B cell (primary cell): ENCODE results near the gene ZNF385A. TPM values are rescaled to one million over a fixed set of nuclear protein-coding genes. Genes with fewer than 3 reads are reported as not detected.
A peak's percentile ranks its signal among the peaks of the same experiment; 100 is the strongest.

ENCODE experiments used
- ATAC-seq: fragments of 200-7000 bp; cut with Tn5 transposase; one replicate; pipeline ENCODE4 v1.10.0; 2021; ENCODE audit warnings: low read depth, mild to moderate bottlenecking, moderate number of reproducible peaks, moderate library complexity
- CTCF ChIA-PET: fragments of 350-600 bp; sonication (Branson Sonifier 250); formaldehyde crosslinking; loops from one replicate; lab custom pipeline; 2021; ENCODE audit warnings: antibody characterized with exemption, inconsistent platforms; lab: Charles Lee
- POLR2A ChIA-PET: fragments of 350-600 bp; sonication (Branson Sonifier 250); formaldehyde crosslinking; loops from one replicate; lab custom pipeline; 2021; ENCODE audit warnings: antibody characterized with exemption; lab: Charles Lee
- DNase-seq: peaks from one replicate; pipeline ENCODE4 v3.0.0; 2013
- H2AFZ ChIP-seq: 2 replicates; pipeline ENCODE4 v1.6.1; 2012; ENCODE audit warnings: mild to moderate bottlenecking, low read depth, low read length; ENCODE audit not compliant: insufficient read depth, poor library complexity, severe bottlenecking
- H3K27ac ChIP-seq, 2 donors: 1 replicate in 1 of 2; 2 replicates in 1 of 2; pipeline ENCODE4 v1.5.1; 2012 to 2013; ENCODE audit warnings: low read length in 2 of 2, mild to moderate bottlenecking in 2 of 2, moderate library complexity in 1 of 2
- H3K27me3 ChIP-seq, 4 experiments: fragments of 200-600 bp in 1 of 4; sonication (generic) in 1 of 4; replicated peaks in 1 of 4; 1 replicate in 2 of 4; 2 replicates in 2 of 4; pipeline versions ENCODE4 v1.6.1 to v1.7.0; 2013 to 2016; ENCODE audit warnings: low read length in 3 of 4, mild to moderate bottlenecking in 2 of 4, mixed read lengths in 1 of 4, moderate library complexity in 1 of 4; ENCODE audit not compliant: insufficient read depth in 4 of 4, control insufficient read depth in 3 of 4; ENCODE audit errors: control extremely low read depth in 1 of 4
- H3K36me3 ChIP-seq, 2 experiments: replicated peaks in 1 of 2; 1 replicate in 1 of 2; 2 replicates in 1 of 2; pipeline versions ENCODE4 v1.6.1 to v1.7.1; 2013; ENCODE audit warnings: low read length in 1 of 2; ENCODE audit not compliant: insufficient read depth in 2 of 2, control insufficient read depth in 1 of 2; ENCODE audit errors: control extremely low read depth in 1 of 2, extremely low read depth in 1 of 2
- H3K4me1 ChIP-seq, 2 donors: fragments of 200-600 bp in 1 of 2; sonication (generic) in 1 of 2; 1 replicate in 1 of 2; 2 replicates in 1 of 2; pipeline versions ENCODE4 v1.5.1 to v1.6.1; 2013 to 2017; ENCODE audit warnings: low read length in 2 of 2; ENCODE audit not compliant: control insufficient read depth in 2 of 2, insufficient read depth in 2 of 2
- H3K4me2 ChIP-seq: replicated peaks from 2 replicates; pipeline ENCODE3; 2012; ENCODE audit warnings: mild to moderate bottlenecking, low read depth, low read length; ENCODE audit not compliant: poor library complexity, severe bottlenecking
- H3K4me3 ChIP-seq, 5 experiments: fragments of 200-600 bp in 1 of 5; sonication (generic) in 1 of 5; 1 replicate in 3 of 5; 2 replicates in 2 of 5; pipeline versions ENCODE4 v1.5.1 to v1.7.0; 2011 to 2016; ENCODE audit warnings: low read length in 4 of 5, mild to moderate bottlenecking in 4 of 5, low read depth in 2 of 5, control low read depth in 1 of 5, moderate library complexity in 1 of 5; ENCODE audit not compliant: insufficient read depth in 1 of 5; ENCODE audit errors: control extremely low read depth in 1 of 5, extremely low read depth in 1 of 5
- H3K79me2 ChIP-seq: fragments of 200-600 bp; sonication (generic); one replicate; pipeline ENCODE4 v1.6.0; 2016; ENCODE audit warnings: low read length; ENCODE audit not compliant: control insufficient read depth, insufficient read depth
- H3K9ac ChIP-seq: fragments of 200-600 bp; sonication (generic); 2 replicates; pipeline ENCODE4 v1.6.1; 2017; ENCODE audit warnings: mild to moderate bottlenecking, low read length, moderate library complexity
- H3K9me3 ChIP-seq, 3 donors: one replicate each; pipeline versions ENCODE4 v1.6.1 to v1.7.1; 2013; ENCODE audit warnings: low read length in 2 of 3; ENCODE audit not compliant: control insufficient read depth in 2 of 3, insufficient read depth in 1 of 3; ENCODE audit errors: control extremely low read depth in 1 of 3
- H4K20me1 ChIP-seq: 2 replicates; pipeline ENCODE4 v1.6.0; 2012; ENCODE audit warnings: mild to moderate bottlenecking, low read length; ENCODE audit not compliant: insufficient read depth, control insufficient read depth, poor library complexity, severe bottlenecking
- H3K27ac Mint-ChIP-seq: one replicate; pipeline ENCODE4 v1.8.0; 2021; ENCODE audit warnings: mixed read lengths
- H3K27me3 Mint-ChIP-seq: one replicate; pipeline ENCODE4 v1.8.0; 2021; ENCODE audit warnings: mixed read lengths
- H3K4me1 Mint-ChIP-seq: one replicate; pipeline ENCODE4 v1.8.0; 2021; ENCODE audit warnings: mixed read lengths
- H3K4me3 Mint-ChIP-seq: one replicate; pipeline ENCODE4 v1.8.0; 2021; ENCODE audit warnings: mixed read lengths
- H3K9me3 Mint-ChIP-seq: one replicate; pipeline ENCODE4 v1.8.0; 2022; ENCODE audit warnings: mixed read lengths; ENCODE audit not compliant: insufficient read depth
- EZH2 ChIP-seq: IDR thresholded peaks from 2 replicates; pipeline ENCODE4 v1.6.1; 2012; ENCODE audit warnings: borderline replicate concordance, low read depth, mild to moderate bottlenecking, moderate library complexity, low read length; ENCODE audit not compliant: insufficient read depth, poor library complexity, severe bottlenecking
- WGBS: methylation state at CpG from one replicate; pipeline ENCODE4 v1.1.5; 2013; ENCODE audit warnings: missing lambda C conversion rate; ENCODE audit not compliant: insufficient coverage; 5-methylcytosine and 5-hydroxymethylcytosine counted together
- intact Hi-C: fragments of 100-400 bp; cut with micrococcal nuclease; formaldehyde crosslinking; loops from one replicate; pipeline ENCODE4 v1.10.0; 2022
- polyA plus RNA-seq: library from polyadenylated mRNA; depleted of rRNA; stranded (reverse); fragments of >200 nt; gene quantifications from 2 replicates; pipeline ENCODE4 v1.2.3, GENCODE V29; 2012
- total RNA-seq, 2 donors: library from RNA; stranded (reverse); fragments of 120-200 nt in 1 of 2; gene quantifications; 1 replicate in 1 of 2; 2 replicates in 1 of 2; pipeline versions ENCODE4 v1.2.3 to v1.2.4, GENCODE V29; 2013 to 2022
- TF ChIP-seq, protein P1 (sequence below): fragments of 200-600 bp; IDR thresholded peaks from one replicate; pipeline ENCODE4 v1.8.0; 2022; ENCODE audit warnings: antibody characterized with exemption, mild to moderate bottlenecking

ZNF385A gene
- total and polyA plus RNA-seq, 2 donors (not counting 1 experiment from before 2014, with no cell fraction given), result 4.9 to 5.1 TPM

GRCh38 chr12:54404061-54405004, 19.8 kb upstream of the ZNF385A start:
- no peak overlapping the region for H2AFZ ChIP-seq
- no peak overlapping the region for H3K4me3 ChIP-seq
- peaks cover 0 to 8% of the 10 kb centered on the region in 2 experiments for H3K36me3 ChIP-seq
- peak; percentile 73 for ATAC-seq
- H3K4me1 Mint-ChIP-seq, result peaks cover 9% of the 10 kb centered on the region
- POLR2A ChIA-PET, result interaction anchor here (1.0 kb wide), 1 partner anchor 25 kb away, joined by 3 read pairs; no protein-coding TSS in a partner anchor
- H3K9me3 Mint-ChIP-seq, result no peaks in the 10 kb centered on the region
- H3K4me1 ChIP-seq, result peaks cover 4 to 12% of the 10 kb centered on the region in 2 donors
- no peak overlapping the region for H3K27ac Mint-ChIP-seq
- no peaks in the 10 kb centered on the region for H3K9me3 ChIP-seq
- H3K27me3 ChIP-seq, result no peaks in the 10 kb centered on the region
- H3K79me2 ChIP-seq, result no peaks in the 10 kb centered on the region
- no peak overlapping the region for H3K4me3 Mint-ChIP-seq
- no peak overlapping the region for H3K9ac ChIP-seq
- 72% methylated on average over 6 of the region's 11 CpGs for WGBS
- H3K27me3 Mint-ChIP-seq, result peaks cover 7% of the 10 kb centered on the region
- CTCF ChIA-PET, result interaction anchor here (1.0 to 12.3 kb wide), 6 partner anchors 8 to 61 kb away, joined by 3 to 1030 read pairs (median 4); partner anchors contain the start of gene ITGA5
- no peaks in the 10 kb centered on the region for H4K20me1 ChIP-seq
- TF ChIP-seq EZH2, result no peak
- TF ChIP-seq, protein P1, sequence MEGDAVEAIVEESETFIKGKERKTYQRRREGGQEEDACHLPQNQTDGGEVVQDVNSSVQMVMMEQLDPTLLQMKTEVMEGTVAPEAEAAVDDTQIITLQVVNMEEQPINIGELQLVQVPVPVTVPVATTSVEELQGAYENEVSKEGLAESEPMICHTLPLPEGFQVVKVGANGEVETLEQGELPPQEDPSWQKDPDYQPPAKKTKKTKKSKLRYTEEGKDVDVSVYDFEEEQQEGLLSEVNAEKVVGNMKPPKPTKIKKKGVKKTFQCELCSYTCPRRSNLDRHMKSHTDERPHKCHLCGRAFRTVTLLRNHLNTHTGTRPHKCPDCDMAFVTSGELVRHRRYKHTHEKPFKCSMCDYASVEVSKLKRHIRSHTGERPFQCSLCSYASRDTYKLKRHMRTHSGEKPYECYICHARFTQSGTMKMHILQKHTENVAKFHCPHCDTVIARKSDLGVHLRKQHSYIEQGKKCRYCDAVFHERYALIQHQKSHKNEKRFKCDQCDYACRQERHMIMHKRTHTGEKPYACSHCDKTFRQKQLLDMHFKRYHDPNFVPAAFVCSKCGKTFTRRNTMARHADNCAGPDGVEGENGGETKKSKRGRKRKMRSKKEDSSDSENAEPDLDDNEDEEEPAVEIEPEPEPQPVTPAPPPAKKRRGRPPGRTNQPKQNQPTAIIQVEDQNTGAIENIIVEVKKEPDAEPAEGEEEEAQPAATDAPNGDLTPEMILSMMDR, result peak; percentile 100
- no peak overlapping the region for H3K4me2 ChIP-seq
- intact Hi-C loops, result loop anchor here (1.0 to 2.0 kb wide), 2 partner anchors 9 to 14 kb away; partner anchors contain the start of gene ITGA5
- H3K27ac ChIP-seq, result no peak overlapping the region
- DNase-seq, result peak; percentile 74

- H3K4me1 Mint-ChIP-seq, result peaks cover 3% of the 10 kb centered on the region
- H3K9ac ChIP-seq, result no peak overlapping the region
- H3K79me2 ChIP-seq, result no peaks in the 10 kb centered on the region
- no peaks in the 10 kb centered on the region for H4K20me1 ChIP-seq
- no peak overlapping the region for H3K4me3 Mint-ChIP-seq
- H3K27me3 Mint-ChIP-seq, result peaks cover 3% of the 10 kb centered on the region
- no peak for TF ChIP-seq EZH2
- TF ChIP-seq, protein P1, result no peak
- no CpG with 5 or more reads among the region's 2 CpGs for WGBS
- no peaks in the 10 kb centered on the region for H3K27me3 ChIP-seq
- ChIA-PET POLR2A (no interaction called here), CTCF (interaction anchor here (0.7 to 12.3 kb wide), 7 partner anchors 14 to 395 kb away, joined by 3 to 1030 read pairs (median 28); partner anchors contain the start of genes ITGA5 and NCKAP1L)
- peaks cover 0 to 7% of the 10 kb centered on the region in 2 donors for H3K4me1 ChIP-seq
- no peak overlapping the region for H2AFZ ChIP-seq
- no peak for ATAC-seq
- DNase-seq, result no peak
- no peak overlapping the region for H3K4me3 ChIP-seq
- H3K27ac Mint-ChIP-seq, result no peak overlapping the region
- no peak overlapping the region for H3K4me2 ChIP-seq
- H3K9me3 ChIP-seq, result no peaks in the 10 kb centered on the region
- no peak overlapping the region for H3K27ac ChIP-seq
- no peaks in the 10 kb centered on the region for H3K9me3 Mint-ChIP-seq
- intact Hi-C loops, result no loop called here
- peaks cover 0 to 8% of the 10 kb centered on the region in 2 experiments for H3K36me3 ChIP-seq
Measured at GRCh38 chr12:54401119-54401518, 16.6 kb upstream of the ZNF385A start.
